Measurements from ENCODE around the gene TBCC. TPM values are rescaled to one million over a fixed set of nuclear protein-coding genes. Genes with fewer than 3 reads are reported as not detected.

Gene TBCC
- total and polyA plus RNA-seq, 2 of the 8 experiments (the other 6 are each of a cell fraction or from before 2014, with no cell fraction given): 22.7 to 25.5 TPM

DNA sequence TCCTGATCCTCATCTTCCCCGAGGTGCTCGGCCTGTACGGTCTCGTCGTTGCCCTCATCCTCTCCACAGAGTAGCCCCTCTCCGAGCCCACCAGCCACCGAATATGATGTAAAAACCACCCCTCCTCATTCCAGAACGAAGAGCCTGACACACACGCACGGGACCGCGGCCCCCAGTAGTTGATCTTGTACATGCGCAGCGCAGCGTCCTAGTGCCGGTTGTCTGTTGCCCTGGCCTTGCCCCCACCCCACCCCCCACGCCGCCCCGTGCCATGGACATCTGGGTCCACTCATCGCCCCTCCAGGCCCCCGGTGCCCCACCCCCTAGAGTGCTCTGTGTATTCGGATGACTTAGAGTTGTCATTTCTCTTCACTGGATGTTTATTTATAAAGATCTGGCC lies 18.3 kb downstream of the TBCC start:
- Histone ChIP-seq H4K91ac (replicated peaks; ENCODE audit: insufficient read length, low read length) (no peak overlapping the region), H3K4me1 (replicated peaks in 1 of 4; ENCODE audit: control insufficient read depth in 3 of 4, insufficient read depth in 4 of 4, low read length in 3 of 4) (no peaks in the 10 kb centered on the region), H3K9me3 (ENCODE audit: insufficient read depth in 2 of 2, low read depth in 1 of 2, low read length in 1 of 2) (no peaks in the 10 kb centered on the region), H3K14ac (ENCODE audit: insufficient read length) (no peak overlapping the region), H3K36me3 (ENCODE audit: control insufficient read depth in 2 of 4, insufficient read depth in 4 of 4, low read length in 3 of 4) (no peaks in the 10 kb centered on the region), H3K56ac (replicated peaks; ENCODE audit: insufficient read length, low read depth, low read length) (no peak overlapping the region), H2BK5ac (ENCODE audit: low read depth, low read length) (no peak overlapping the region), H3K18ac (ENCODE audit: extremely low read depth, low read length) (no peak overlapping the region), H3K79me1 (ENCODE audit: low read depth, low read length) (no peaks in the 10 kb centered on the region), H2BK120ac (replicated peaks; ENCODE audit: low read depth, low read length) (no peak overlapping the region), H3K27ac (ENCODE audit: low read depth, low read length) (no peak overlapping the region), H2AFZ (ENCODE audit: low read length) (no peak overlapping the region), H3K23ac (ENCODE audit: insufficient read length) (no peak overlapping the region), H2AK5ac (ENCODE audit: low read depth, low read length) (no peak overlapping the region), H2BK12ac (ENCODE audit: low read depth, low read length) (no peak overlapping the region), H3K4me2 (ENCODE audit: insufficient read depth in 1 of 2, low read depth in 2 of 2, low read length in 2 of 2) (no peak overlapping the region), H2BK20ac (ENCODE audit: low read length) (no peak overlapping the region), H3K79me2 (ENCODE audit: control insufficient read depth in 1 of 2, insufficient read depth in 2 of 2, low read length in 2 of 2) (no peaks in the 10 kb centered on the region), H4K5ac (ENCODE audit: insufficient read length, low read depth, low read length) (no peak overlapping the region), H3K4me3 (ENCODE audit: extremely low read depth in 1 of 4, insufficient read depth in 2 of 4, low read depth in 3 of 4, low read length in 4 of 4) (no peak overlapping the region), H4K8ac (ENCODE audit: extremely low read depth, insufficient read depth, low read length) (no peak overlapping the region), H3K27me3 (replicated peaks in 1 of 4; ENCODE audit: control insufficient read depth in 3 of 4, extremely low read depth in 1 of 4, insufficient read depth in 3 of 4, low read length in 3 of 4) (no peaks in the 10 kb centered on the region), H4K20me1 (replicated peaks in 1 of 2; ENCODE audit: control insufficient read depth in 1 of 2, insufficient read depth in 2 of 2, low read length in 2 of 2) (no peaks in the 10 kb centered on the region), H2BK15ac (ENCODE audit: low read length) (no peak overlapping the region), H3K23me2 (ENCODE audit: low read depth, low read length) (no peaks in the 10 kb centered on the region), H3K9ac (replicated peaks in 1 of 4; ENCODE audit: extremely low read depth in 1 of 4, low read depth in 3 of 4, low read length in 3 of 4) (no peak overlapping the region), H3K4ac (replicated peaks; ENCODE audit: insufficient read length, low read depth, low read length) (no peak overlapping the region)
- TF ChIP-seq SIRT6 (IDR thresholded peaks at IDR 0.05; ENCODE audit: low read length) (no peak), SP2 (IDR thresholded peaks at IDR 0.05; ENCODE audit: low read length) (no peak), TAF1 (IDR thresholded peaks at IDR 0.05; ENCODE audit: low read depth, low read length) (no peak), TCF12 (IDR thresholded peaks at IDR 0.05; ENCODE audit: low read depth, low read length) (no peak), BACH1 (IDR thresholded peaks at IDR 0.05; ENCODE audit: low read length) (no peak), NANOG (IDR thresholded peaks at IDR 0.05; ENCODE audit: insufficient read depth, low read depth, low read length, poor library complexity, severe bottlenecking) (no peak), CTBP2 (IDR thresholded peaks at IDR 0.05; ENCODE audit: borderline replicate concordance, insufficient read depth, insufficient read length, low read length) (no peak), CBX8 (IDR thresholded peaks at IDR 0.05; ENCODE audit: borderline replicate concordance, low read depth, low read length) (no peak), CREB1 (IDR thresholded peaks at IDR 0.05) (no peak), CHD1 (IDR thresholded peaks at IDR 0.05; ENCODE audit: low read depth, low read length) (no peak)
- ChIA-PET CTCF (ENCODE audit: partially characterized antibody) (interaction anchor here (0.5 to 7.5 kb wide), 15 partner anchors 9 to 150 kb away, joined by 3 to 87 read pairs (median 7); partner anchors contain the start of gene RPL7L1), POLR2A (ENCODE audit: partially characterized antibody) (interaction anchor here (0.6 to 2.4 kb wide), 5 partner anchors 17 to 164 kb away, joined by 3 to 9 read pairs (median 4); no protein-coding TSS in a partner anchor)
- FAIRE-seq: no peak
- 94% methylated on average over 16 of the region's 22 CpGs; no CpG with 5 or more reads in 1 of the 2 experiments for WGBS, 2 experiments (ENCODE audit: extremely low coverage in 1 of 2, insufficient coverage in 1 of 2, insufficient read length in 1 of 2, insufficient replicate concordance in 2 of 2, low coverage in 1 of 2, low lambda C conversion rate in 2 of 2, missing lambda C conversion rate in 1 of 2)
- no peak for DNase-seq (ENCODE audit: low read depth in 1 of 2, low spot score in 2 of 2)
